Heart left ventricle (tissue), 16 donors: ENCODE data around the gene TMEM270. TPM values are rescaled to one million over a fixed set of nuclear protein-coding genes. Genes with fewer than 3 reads are reported as not detected.

Experiments used
- ATAC-seq, 4 donors: fragments of 200-7000 bp; cut with Tn5 transposase; one replicate each; pipeline ENCODE4 v1.9.1; 2020 to 2022; ENCODE audit warnings: moderate library complexity in 4 of 4, mild to moderate bottlenecking in 3 of 4, moderate number of reproducible peaks in 1 of 4
- DNase-seq, 5 donors: peaks; one replicate each; pipeline ENCODE4 v3.0.0-alpha.2; 2020
- H3K27ac ChIP-seq, 12 donors: fragments of 200-600 bp; sonication (generic) in 4 of 12; one replicate each; pipeline versions ENCODE4 v1.5.0 to v1.8.0; 2016 to 2022; ENCODE audit warnings: mild to moderate bottlenecking in 2 of 12
- H3K27me3 ChIP-seq, 9 donors: fragments of 200-600 bp; sonication (generic) in 2 of 9; one replicate each; pipeline versions ENCODE4 v1.5.1 to v1.8.0; 2016 to 2022; ENCODE audit warnings: mild to moderate bottlenecking in 3 of 9
- H3K36me3 ChIP-seq, 9 donors: fragments of 200-600 bp; sonication (generic) in 2 of 9; one replicate each; pipeline versions ENCODE4 v1.5.0 to v1.8.0; 2018 to 2022; ENCODE audit warnings: mild to moderate bottlenecking in 2 of 9
- H3K4me1 ChIP-seq, 12 donors: fragments of 200-600 bp; sonication (generic) in 4 of 12; one replicate each; pipeline versions ENCODE4 v1.5.0 to v1.8.0; 2016 to 2022; ENCODE audit warnings: mild to moderate bottlenecking in 3 of 12
- H3K4me3 ChIP-seq, 12 donors: fragments of 200-600 bp; sonication (generic) in 4 of 12; one replicate each; pipeline versions ENCODE4 v1.5.0 to v1.8.0; 2017 to 2022; ENCODE audit warnings: mild to moderate bottlenecking in 9 of 12, moderate library complexity in 4 of 12
- H3K9me3 ChIP-seq, 12 donors: fragments of 200-600 bp; sonication (generic) in 4 of 12; one replicate each; pipeline versions ENCODE4 v1.5.0 to v1.8.0; 2016 to 2022; ENCODE audit warnings: mild to moderate bottlenecking in 1 of 12
- CTCF ChIP-seq, 12 donors: fragments of 200-600 bp; sonication (generic) in 4 of 12; IDR thresholded peaks; one replicate each; pipeline versions ENCODE4 v1.5.0 to v1.8.0; 2018 to 2022; ENCODE audit warnings: antibody characterized with exemption in 12 of 12, mild to moderate bottlenecking in 5 of 12
- POLR2A ChIP-seq, 2 donors: fragments of 450-650 bp; IDR thresholded peaks; one replicate each; pipeline ENCODE4 v1.6.1; 2017; ENCODE audit warnings: antibody characterized with exemption in 2 of 2, mild to moderate bottlenecking in 2 of 2, moderate library complexity in 2 of 2
- WGBS, 4 donors: extraction: QIAGEN DNeasy Blood & Tissue Kit in 2 of 4; methylation state at CpG; one replicate each; pipeline versions ENCODE4 v1.1.5 to v1.1.7; 2013 to 2018; 5-methylcytosine and 5-hydroxymethylcytosine counted together
- intact Hi-C, 10 donors: fragments of 100-400 bp; cut with DNase I; formaldehyde crosslinking; loops; one replicate each; pipeline versions ENCODE4 v1.11.1 to v1.14.2; 2022
- polyA plus RNA-seq, 2 donors: library from polyadenylated mRNA; stranded (reverse); fragments of 200-250 nt; gene quantifications; one replicate each; pipeline ENCODE4 v1.2.3, GENCODE V29; 2013
- total RNA-seq, 9 donors: library from RNA; depleted of rRNA in 2 of 9; stranded (reverse); fragments of >200 nt in 2 of 9; fragmentation: NEBNext Ultra II Directional in 3 of 9; extraction: Animal tissue kit (Norgen Biotek cat#: 25700) in 3 of 9; gene quantifications; one replicate each; pipeline versions ENCODE4 v1.1.0 to v1.2.4, GENCODE V29; 2016 to 2023
- donor health status: ischemic (EF 13 %, LVEDD 7.1; RV severe dilation, severe dysfunction).
- donor health status: healthy with polysubstance abuse.
- donor health status: DM: no; HTN: yes; CAD: no.
- donor health status: DM: no; HTN: no; CAD: no.
- donor health status: ischemic (EF 25% LVEDD 6.9; RV normal size, moderate dysfunction).
- donor health status: ischemic (EF 25% LVEDD 5.7; RV mildly dilated, moderate dysfunction).
- donor health status: healthy.
- donor health status: DM: yes; HTN: yes; CAD: no.
- donor health status: ischemic (EF 35%, LVEDD 5.7; RV mildly dilated, moderate dysfunction).
- donor health status: nonischemic (EF 11% LVEDD 7.7; RV severe dilation, severe dysfunction).
- donor health status: DM: yes; HTN: yes; CAD: no.
- donor health status: PGD.
- donor health status: ischemic (EF 29% LVEDD 5.4; RV normal size, mild dysfunction).
- donor health status: nonischemic (EF 23%, LVEDD 6.1; RV moderate dilation, normal function).

Gene TMEM270
- total and polyA plus RNA-seq, 11 donors: not detected

- Histone ChIP-seq H3K9me3 (no peaks in the 10 kb centered on the region), H3K27ac (no peak overlapping the region), H3K4me3 (no peak overlapping the region), H3K27me3 (peaks cover 0 to 23% (median 0%) of the 10 kb centered on the region in 9 donors), H3K4me1 (peaks cover 0 to 46% (median 6%) of the 10 kb centered on the region in 12 donors), H3K36me3 (no peaks in the 10 kb centered on the region)
- DNase-seq (peak in 1 of 5 donors; percentile 10), ATAC-seq (peak in 3 of 4 donors; percentile 18 to 39 (median 26))
- intact Hi-C loops: no loop called here
- TF ChIP-seq CTCF (IDR thresholded peaks at IDR 0.05) (no peak), POLR2A (IDR thresholded peaks at IDR 0.05) (no peak)
- WGBS, 4 donors: 63 to 71% (median 64%) methylated on average over 11 to 14 of the region's 14 CpGs
These were observed 32.7 kb upstream of the TMEM270 start for GRCh38 chr7:73828107-73828803.

GRCh38 chr7:73828972-73829371, 32.0 kb upstream of the TMEM270 start:
- H3K36me3 ChIP-seq: no peaks in the 10 kb centered on the region
- H3K27ac ChIP-seq: no peak overlapping the region
- peaks cover 0 to 46% (median 6%) of the 10 kb centered on the region in 12 donors for H3K4me1 ChIP-seq
- intact Hi-C loops: no loop called here
- WGBS, 4 donors: 87 to 92% (median 92%) methylated on average over 3 to 5 of the region's 5 CpGs
- H3K4me3 ChIP-seq: no peak overlapping the region
- DNase-seq (peak in 1 of 5 donors; percentile 0), ATAC-seq (no peak)
- H3K27me3 ChIP-seq: peaks cover 0 to 23% (median 0%) of the 10 kb centered on the region in 9 donors
- TF ChIP-seq POLR2A (IDR thresholded peaks at IDR 0.05) (no peak), CTCF (IDR thresholded peaks at IDR 0.05) (no peak)
- H3K9me3 ChIP-seq: no peaks in the 10 kb centered on the region

GRCh38 chr7:73829505-73829904, 31.5 kb upstream of the TMEM270 start:
- intact Hi-C loops: no loop called here
- Histone ChIP-seq H3K27me3 (peaks cover 0 to 21% (median 0%) of the 10 kb centered on the region in 9 donors), H3K27ac (no peak overlapping the region), H3K4me1 (peaks cover 0 to 46% (median 6%) of the 10 kb centered on the region in 12 donors), H3K36me3 (no peaks in the 10 kb centered on the region), H3K4me3 (no peak overlapping the region), H3K9me3 (no peaks in the 10 kb centered on the region)
- WGBS, 4 donors: 39 to 52% (median 42%) methylated on average over 6 to 7 of the region's 7 CpGs
- ATAC-seq: no peak
- DNase-seq: no peak
- TF ChIP-seq CTCF (IDR thresholded peaks at IDR 0.05) (no peak), POLR2A (IDR thresholded peaks at IDR 0.05) (no peak)

- intact Hi-C loops: no loop called here
- Histone ChIP-seq H3K27me3 (peaks cover 0 to 15% (median 0%) of the 10 kb centered on the region in 9 donors), H3K27ac (no peak overlapping the region), H3K4me3 (no peak overlapping the region), H3K36me3 (no peaks in the 10 kb centered on the region), H3K9me3 (no peaks in the 10 kb centered on the region), H3K4me1 (peaks cover 0 to 46% (median 6%) of the 10 kb centered on the region in 12 donors)
- ATAC-seq: no peak
- 72 to 78% (median 74%) methylated on average over 13 of the region's 13 CpGs for WGBS, 4 donors
- DNase-seq: peak in 1 of 5 donors; percentile 51
- TF ChIP-seq POLR2A (IDR thresholded peaks at IDR 0.05) (no peak), CTCF (IDR thresholded peaks at IDR 0.05) (no peak)
These were observed 30.9 kb upstream of the TMEM270 start for GRCh38 chr7:73829921-73830680.
